MG63 (cell line): ENCODE data around the gene PCGF6. TPM values are rescaled to one million over a fixed set of nuclear protein-coding genes. Genes with fewer than 3 reads are reported as not detected.
A peak's percentile ranks its signal among the peaks of the same experiment; 100 is the strongest.

ENCODE experiments used
- DNase-seq: peaks from one replicate; pipeline ENCODE4 v3.0.0-alpha.2; 2020
- H3K27me3 ChIP-seq: fragments of 250-450 bp; sonication (Bioruptor Pico); 2 replicates; pipeline ENCODE4 v1.5.1; 2020; ENCODE audit warnings: mild to moderate bottlenecking, moderate library complexity
- H3K36me3 ChIP-seq: fragments of 250-450 bp; sonication (Bioruptor Pico); 2 replicates; pipeline ENCODE4 v1.5.1; 2020; ENCODE audit warnings: mild to moderate bottlenecking, moderate library complexity
- H3K4me3 ChIP-seq: fragments of 250-450 bp; sonication (Bioruptor Pico); 2 replicates; pipeline ENCODE4 v1.5.1; 2020; ENCODE audit warnings: mild to moderate bottlenecking, moderate library complexity
- H3K9me3 ChIP-seq: fragments of 250-450 bp; sonication (Bioruptor Pico); 2 replicates; pipeline ENCODE4 v1.5.1; 2020; ENCODE audit warnings: mild to moderate bottlenecking, moderate library complexity
- total RNA-seq: library from RNA; depleted of rRNA; stranded (reverse); fragments of >200 nt; shearing (Covaris generic); gene quantifications from 2 replicates; pipeline ENCODE4 v1.2.3, GENCODE V29; 2014; ENCODE audit warnings: low replicate concordance

The PCGF6 gene
- total RNA-seq, 1 experiment from 2014 or later, result 19.5 TPM

- no peak for DNase-seq
- Histone ChIP-seq H3K9me3 (no peaks in the 10 kb centered on the region), H3K4me3 (peak overlapping the region; percentile 73), H3K27me3 (no peaks in the 10 kb centered on the region), H3K36me3 (peaks cover 35% of the 10 kb centered on the region)
Measured at GRCh38 chr10:103350175-103350516, 794 bp downstream of the PCGF6 start.

GRCh38 chr10:103336370-103336769 lies 14.6 kb downstream of the PCGF6 start:
- peaks cover 37% of the 10 kb centered on the region for H3K36me3 ChIP-seq
- no peaks in the 10 kb centered on the region for H3K27me3 ChIP-seq
- no peak overlapping the region for H3K4me3 ChIP-seq
- no peaks in the 10 kb centered on the region for H3K9me3 ChIP-seq
- no peak for DNase-seq

DNA sequence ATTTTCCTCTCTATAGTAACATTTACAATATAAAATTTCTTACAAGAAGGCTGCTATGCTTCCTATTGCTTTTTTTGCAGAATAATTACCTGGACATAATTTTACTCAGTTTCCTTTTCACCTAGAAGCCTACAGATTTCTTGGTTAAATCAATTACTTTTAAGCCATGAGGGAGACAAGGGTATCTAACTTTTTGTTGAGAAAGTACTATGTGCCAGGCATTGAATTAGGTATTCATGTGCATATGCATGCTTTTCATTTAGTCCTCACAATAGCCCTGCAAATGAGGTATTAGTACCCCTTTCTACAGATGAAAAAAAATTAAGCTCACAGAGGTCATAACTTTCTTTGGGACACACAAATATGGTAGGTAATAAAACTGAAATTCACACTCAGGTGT lies 16.4 kb downstream of the PCGF6 start:
- H3K9me3 ChIP-seq, result no peaks in the 10 kb centered on the region
- peaks cover 46% of the 10 kb centered on the region for H3K36me3 ChIP-seq
- no peak for DNase-seq
- H3K27me3 ChIP-seq, result no peaks in the 10 kb centered on the region
- no peak overlapping the region for H3K4me3 ChIP-seq

DNA sequence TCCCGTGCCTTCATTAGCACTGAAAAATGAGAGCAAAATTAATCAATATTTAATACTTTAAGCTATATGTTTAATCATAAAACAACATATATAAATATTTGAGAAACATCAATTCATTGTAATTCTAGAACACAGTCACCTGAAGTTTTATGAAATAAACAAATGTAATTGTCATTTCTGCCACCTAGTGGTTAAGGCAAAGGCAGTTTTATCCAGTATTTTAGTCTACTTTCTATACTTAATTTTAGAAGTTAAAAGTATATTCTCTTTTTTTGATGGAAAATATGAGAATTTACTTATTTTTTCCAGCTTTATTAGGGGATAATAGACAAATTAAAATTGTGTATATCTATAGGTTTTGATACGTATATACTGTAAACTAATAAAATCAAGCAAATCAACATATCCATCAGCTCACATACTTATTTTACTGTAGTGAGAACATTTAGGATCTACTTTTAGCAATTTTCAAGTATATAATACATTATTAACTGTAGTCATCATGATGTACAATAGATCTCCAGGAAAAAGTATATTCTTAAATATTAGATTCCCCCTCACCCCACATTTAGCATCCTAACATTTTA lies 16.9 kb downstream of the PCGF6 start:
- H3K4me3 ChIP-seq, result no peak overlapping the region
- H3K9me3 ChIP-seq, result no peaks in the 10 kb centered on the region
- no peak for DNase-seq
- peaks cover 46% of the 10 kb centered on the region for H3K36me3 ChIP-seq
- H3K27me3 ChIP-seq, result no peaks in the 10 kb centered on the region

DNA sequence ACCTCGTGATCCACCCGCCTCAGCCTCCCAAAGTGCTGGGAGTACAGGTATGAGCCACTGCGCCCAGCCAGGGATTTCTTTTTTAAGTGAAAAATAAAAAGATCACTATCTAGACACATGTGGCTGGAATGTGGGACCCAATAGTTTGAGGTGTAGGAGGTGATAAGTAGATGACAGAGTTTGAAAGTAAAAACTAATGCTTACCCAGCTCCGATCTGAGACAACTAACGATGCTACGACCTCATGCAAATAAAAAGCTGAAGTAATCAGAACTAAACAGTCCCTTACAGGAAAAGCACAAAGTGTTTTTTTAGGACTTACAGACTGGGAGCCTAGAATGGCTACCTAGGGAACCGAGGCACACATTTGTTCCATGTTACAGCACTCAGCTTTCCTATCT lies 23.0 kb downstream of the PCGF6 start:
- H3K27me3 ChIP-seq, result no peaks in the 10 kb centered on the region
- no peaks in the 10 kb centered on the region for H3K9me3 ChIP-seq
- no peak overlapping the region for H3K4me3 ChIP-seq
- H3K36me3 ChIP-seq, result peaks cover 53% of the 10 kb centered on the region
- no peak for DNase-seq

DNA sequence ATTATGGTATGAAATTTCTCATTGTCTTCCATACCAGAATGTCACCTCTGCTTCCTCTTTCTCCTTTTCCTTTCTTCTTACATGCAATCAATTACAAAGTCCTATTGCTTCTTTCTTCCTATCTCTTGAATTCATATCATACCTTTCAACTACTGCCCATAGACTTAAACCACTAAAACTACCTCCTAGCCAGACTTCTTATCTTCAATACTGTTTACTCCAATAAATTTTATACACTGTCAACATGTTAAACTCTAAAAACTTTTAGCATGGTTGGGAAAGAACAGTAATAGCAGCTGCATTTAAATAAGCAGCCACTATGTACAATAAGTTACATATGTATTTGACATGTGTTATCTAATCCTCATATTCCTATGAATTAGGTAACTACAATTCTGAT lies 34.9 kb downstream of the PCGF6 start:
- H3K36me3 ChIP-seq, result peaks cover 33% of the 10 kb centered on the region
- no peak for DNase-seq
- H3K9me3 ChIP-seq, result no peaks in the 10 kb centered on the region
- H3K27me3 ChIP-seq, result no peaks in the 10 kb centered on the region
- H3K4me3 ChIP-seq, result no peak overlapping the region

DNA sequence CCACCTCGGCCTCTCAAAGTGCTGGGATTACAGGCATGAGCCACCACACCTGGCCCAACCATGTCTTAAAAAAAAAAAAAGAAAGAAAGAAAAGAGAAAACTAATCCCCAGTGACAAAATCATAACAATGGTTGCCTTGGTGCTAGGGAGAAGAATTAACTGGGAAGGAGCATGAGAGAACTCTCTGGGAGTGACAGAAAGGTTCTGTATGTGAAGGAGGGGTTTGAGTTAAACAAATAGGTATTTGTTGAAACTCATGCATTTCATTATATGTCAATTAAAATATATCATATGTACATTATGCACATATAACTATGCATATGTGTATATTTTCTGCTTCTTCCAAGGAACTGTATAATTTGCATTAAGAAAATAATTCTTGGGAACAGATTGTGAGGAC lies 40.7 kb downstream of the PCGF6 start:
- DNase-seq, result no peak
- Histone ChIP-seq H3K9me3 (no peaks in the 10 kb centered on the region), H3K36me3 (peaks cover 43% of the 10 kb centered on the region), H3K4me3 (no peak overlapping the region), H3K27me3 (no peaks in the 10 kb centered on the region)

GRCh38 chr10:103307594-103307993 lies 43.3 kb downstream of the PCGF6 start:
- no peak for DNase-seq
- Histone ChIP-seq H3K4me3 (no peak overlapping the region), H3K36me3 (peaks cover 32% of the 10 kb centered on the region), H3K27me3 (no peaks in the 10 kb centered on the region), H3K9me3 (no peaks in the 10 kb centered on the region)

DNA sequence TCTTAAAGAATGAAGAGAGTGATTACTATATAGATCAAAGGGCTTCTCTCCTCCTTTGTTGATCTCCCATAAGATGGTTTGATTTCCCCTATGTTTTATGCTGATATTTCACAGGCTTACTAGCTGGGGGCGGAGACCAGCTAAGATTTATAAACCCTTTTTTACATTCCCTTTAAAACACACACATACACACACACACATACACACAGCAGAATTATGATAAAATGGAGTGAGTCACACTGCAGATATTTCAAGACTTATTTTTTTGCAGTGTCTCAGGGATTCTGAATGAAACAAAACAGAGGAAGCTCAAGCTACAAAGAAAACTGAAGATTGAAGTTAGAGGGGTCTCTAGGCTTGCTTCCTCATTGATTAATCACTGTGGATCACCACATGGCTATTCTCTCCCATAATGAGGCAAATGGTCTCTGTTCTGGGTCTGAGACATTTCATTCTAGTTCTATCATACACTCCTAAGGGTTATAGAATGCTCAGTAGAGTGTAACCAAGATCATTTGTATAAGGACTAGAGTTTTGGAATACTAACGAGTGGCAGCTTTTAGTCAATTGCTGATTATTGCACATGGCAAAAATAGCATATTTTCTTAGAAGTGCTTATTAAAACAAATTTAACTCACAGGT lies 55.4 kb downstream of the PCGF6 start:
- Histone ChIP-seq H3K9me3 (no peaks in the 10 kb centered on the region), H3K27me3 (peaks cover 3% of the 10 kb centered on the region; the same call in 1 of the 2 replicates), H3K4me3 (no peak overlapping the region)

DNA sequence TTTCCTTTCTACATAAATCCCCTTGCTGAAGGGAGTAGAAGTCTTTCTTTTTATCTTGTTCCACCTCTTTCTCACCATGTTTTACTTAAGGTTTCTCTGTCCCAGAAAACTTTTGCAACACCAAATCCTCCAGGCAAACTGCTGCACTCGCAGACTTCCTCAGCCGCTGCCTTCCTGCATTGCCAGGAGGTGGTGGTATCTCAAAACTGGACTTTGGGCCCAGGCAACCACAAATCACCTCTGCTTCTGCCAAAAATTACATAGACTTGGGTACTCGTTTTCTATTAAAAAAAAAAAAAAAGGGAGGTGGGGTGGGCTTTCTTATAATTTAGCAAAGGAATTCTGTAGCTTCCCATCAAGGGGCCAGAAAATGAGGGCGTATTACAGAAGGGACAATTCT lies 59.4 kb downstream of the PCGF6 start:
- DNase-seq, result no peak
- no peaks in the 10 kb centered on the region for H3K9me3 ChIP-seq
- H3K27me3 ChIP-seq, result peaks cover 29% of the 10 kb centered on the region
- no peak overlapping the region for H3K4me3 ChIP-seq
- no peaks in the 10 kb centered on the region for H3K36me3 ChIP-seq

More for the DNA sequence above, 55.4 kb downstream of the PCGF6 start:
- no peak for DNase-seq
- no peaks in the 10 kb centered on the region for H3K36me3 ChIP-seq

GRCh38 chr10:103287992-103288391 lies 62.9 kb downstream of the PCGF6 start:
- peaks cover 31% of the 10 kb centered on the region for H3K27me3 ChIP-seq
- H3K4me3 ChIP-seq, result no peak overlapping the region
- no peaks in the 10 kb centered on the region for H3K36me3 ChIP-seq

GRCh38 chr10:103284170-103284569 lies 66.8 kb downstream of the PCGF6 start:
- Histone ChIP-seq H3K27me3 (peaks cover 47% of the 10 kb centered on the region), H3K4me3 (no peak overlapping the region), H3K36me3 (no peaks in the 10 kb centered on the region), H3K9me3 (no peaks in the 10 kb centered on the region; the same call in 1 of the 2 replicates)
- DNase-seq, result peak; percentile 17

More at GRCh38 chr10:103287992-103288391, 62.9 kb downstream of the PCGF6 start:
- no peaks in the 10 kb centered on the region for H3K9me3 ChIP-seq
- DNase-seq, result no peak

GRCh38 chr10:103282961-103283360 lies 68.0 kb downstream of the PCGF6 start:
- H3K27me3 ChIP-seq, result peaks cover 44% of the 10 kb centered on the region
- H3K9me3 ChIP-seq, result peaks cover 6% of the 10 kb centered on the region
- no peak overlapping the region for H3K4me3 ChIP-seq
- DNase-seq, result no peak
- no peaks in the 10 kb centered on the region for H3K36me3 ChIP-seq

DNA sequence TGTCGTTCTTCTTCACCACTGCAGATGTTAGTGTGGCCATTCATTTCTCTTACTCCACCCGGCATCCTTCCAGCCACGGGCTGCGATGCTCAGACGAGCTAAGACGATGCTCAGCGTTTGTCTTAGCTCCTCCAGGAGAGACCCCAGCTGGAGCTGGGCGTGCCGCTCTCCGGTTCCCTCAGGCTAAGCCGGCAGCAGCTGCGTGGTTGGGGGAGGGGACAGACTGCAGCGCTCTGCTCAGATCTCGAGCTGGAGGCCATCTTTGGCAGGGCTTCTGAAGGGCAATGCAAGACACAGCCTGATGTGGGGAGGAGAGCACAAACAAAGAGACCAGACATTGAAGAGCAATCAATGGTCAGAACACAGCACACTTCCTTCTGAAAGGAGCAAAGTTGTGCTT lies 69.2 kb downstream of the PCGF6 start:
- DNase-seq, result no peak
- peaks cover 6% of the 10 kb centered on the region for H3K9me3 ChIP-seq
- no peaks in the 10 kb centered on the region for H3K36me3 ChIP-seq
- no peak overlapping the region for H3K4me3 ChIP-seq
- peaks cover 52% of the 10 kb centered on the region for H3K27me3 ChIP-seq

DNA sequence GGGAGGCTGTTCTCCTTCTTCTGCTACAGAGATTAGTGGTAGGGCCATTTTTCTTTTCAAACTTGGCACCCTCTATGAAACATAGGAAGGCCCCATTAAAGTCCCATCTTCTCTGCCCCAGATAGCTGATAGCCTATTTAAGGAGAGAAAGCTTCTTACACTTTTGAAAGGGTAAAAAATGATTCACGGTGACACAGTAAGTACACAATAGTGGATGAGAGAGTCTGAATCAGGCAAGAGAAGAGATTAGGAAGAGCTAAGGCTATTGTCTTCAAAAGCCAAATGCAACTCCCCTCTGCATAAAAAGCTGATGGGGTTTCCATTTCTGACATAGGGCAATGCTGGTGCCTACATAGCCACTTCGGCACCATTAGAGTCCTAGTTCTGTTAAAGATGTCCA lies 70.4 kb downstream of the PCGF6 start:
- Histone ChIP-seq H3K27me3 (peaks cover 62% of the 10 kb centered on the region), H3K9me3 (peaks cover 6% of the 10 kb centered on the region), H3K36me3 (no peaks in the 10 kb centered on the region), H3K4me3 (no peak overlapping the region)
- no peak for DNase-seq

GRCh38 chr10:103280031-103280430 lies 70.9 kb downstream of the PCGF6 start:
- no peak overlapping the region for H3K4me3 ChIP-seq
- no peaks in the 10 kb centered on the region for H3K36me3 ChIP-seq
- H3K9me3 ChIP-seq, result peaks cover 6% of the 10 kb centered on the region
- no peak for DNase-seq
- H3K27me3 ChIP-seq, result peaks cover 62% of the 10 kb centered on the region

- no peaks in the 10 kb centered on the region for H3K36me3 ChIP-seq
- H3K9me3 ChIP-seq, result peaks cover 6% of the 10 kb centered on the region
- peak; percentile 30 for DNase-seq
- no peak overlapping the region for H3K4me3 ChIP-seq
- H3K27me3 ChIP-seq, result peaks cover 60% of the 10 kb centered on the region
Measured at GRCh38 chr10:103278862-103279298, 72.1 kb downstream of the PCGF6 start.

- peaks cover 60% of the 10 kb centered on the region for H3K27me3 ChIP-seq
- no peak overlapping the region for H3K4me3 ChIP-seq
- H3K36me3 ChIP-seq, result no peaks in the 10 kb centered on the region
- no peak for DNase-seq
- peaks cover 6% of the 10 kb centered on the region for H3K9me3 ChIP-seq
Measured at GRCh38 chr10:103278537-103278823, 72.5 kb downstream of the PCGF6 start.
